ENCODE data around the gene NWD2. TPM values are rescaled to one million over a fixed set of nuclear protein-coding genes. Genes with fewer than 3 reads are reported as not detected.

The NWD2 gene
- polyA plus RNA-seq, 2 of the 4 experiments (the other 2 are of a cell fraction): not detected

GRCh38 chr4:37475087-37475486, 230.5 kb downstream of the NWD2 start (continued):
- TF ChIP-seq ZSCAN20 (CRISPR knock-in tag; IDR thresholded peaks at IDR 0.05) (no peak), RARB (CRISPR knock-in tag; IDR thresholded peaks at IDR 0.05) (no peak), HMGXB4 (CRISPR knock-in tag; IDR thresholded peaks at IDR 0.05; ENCODE audit: borderline replicate concordance) (no peak), MAX (IDR thresholded peaks at IDR 0.05) (no peak)

- WGBS (ENCODE audit: missing lambda C conversion rate): 0% methylated on average over 1 of the region's 1 CpG
- no peak overlapping the region for H3K27ac ChIP-seq
- CTCF ChIA-PET: no interaction called here
- POLR2A ChIA-PET: no interaction called here
- TF ChIP-seq SREBF2 (IDR thresholded peaks at IDR 0.05) (no peak), NR3C1 (IDR thresholded peaks at IDR 0.05) (no peak), FOSL2 (IDR thresholded peaks at IDR 0.05) (no peak), FOSL2 (CRISPR knock-in tag; IDR thresholded peaks at IDR 0.05) (no peak), HES2 (IDR thresholded peaks at IDR 0.05) (no peak), TFCP2L1 (CRISPR knock-in tag; IDR thresholded peaks at IDR 0.05) (no peak), RARB (CRISPR knock-in tag; IDR thresholded peaks at IDR 0.05) (no peak), TP53 (CRISPR knock-in tag; IDR thresholded peaks at IDR 0.05) (no peak), RAD21 (conservative IDR thresholded peaks at IDR 0.05 in 1 of 2, IDR thresholded peaks at IDR 0.05 in 1 of 2) (no peak), EP300 (IDR thresholded peaks at IDR 0.05) (no peak), BHLHE40 (IDR thresholded peaks at IDR 0.05; ENCODE audit: low read depth, low read length) (no peak), FOSB (CRISPR knock-in tag; IDR thresholded peaks at IDR 0.05) (no peak)
- H3K4me1 ChIP-seq: no peaks in the 10 kb centered on the region
- FAIRE-seq (no peak), ATAC-seq (no peak), DNase-seq (ENCODE audit: low read depth in 1 of 2, low spot score in 1 of 2) (no peak)
- H3K9me3 ChIP-seq: no peaks in the 10 kb centered on the region; the same call in 2 of the 3 replicates
- H3K4me3 ChIP-seq: no peak overlapping the region
- no peak overlapping the region for H3K4me2 ChIP-seq
Measured at GRCh38 chr4:37475776-37476175, 231.2 kb downstream of the NWD2 start.

GRCh38 chr4:37476256-37476655, 231.7 kb downstream of the NWD2 start:
- ChIA-PET CTCF (no interaction called here), POLR2A (no interaction called here)
- no peak overlapping the region for H3K4me2 ChIP-seq
- H3K27ac ChIP-seq: no peak overlapping the region
- no peak for TF ChIP-seq HMGXB4 (CRISPR knock-in tag; IDR thresholded peaks at IDR 0.05; ENCODE audit: borderline replicate concordance)
- TF ChIP-seq SREBF2 (IDR thresholded peaks at IDR 0.05): no peak
- TF ChIP-seq ELK1 (IDR thresholded peaks at IDR 0.05; ENCODE audit: low read depth, low read length): no peak
- no peak for TF ChIP-seq GATA3 (IDR thresholded peaks at IDR 0.05; ENCODE audit: borderline replicate concordance)
- TF ChIP-seq POLR2A (IDR thresholded peaks at IDR 0.05; ENCODE audit: low read length): no peak
- no peak for TF ChIP-seq MAFK (IDR thresholded peaks at IDR 0.05; ENCODE audit: partially characterized antibody)
- no peak for TF ChIP-seq RARB (CRISPR knock-in tag; IDR thresholded peaks at IDR 0.05)
- FAIRE-seq: no peak
- ATAC-seq: no peak
- no peaks in the 10 kb centered on the region; the same call in 2 of the 3 replicates for H3K9me3 ChIP-seq
- DNase-seq (ENCODE audit: low read depth in 1 of 2, low spot score in 1 of 2): no peak
- no peak overlapping the region for H3K4me3 ChIP-seq
- H3K4me1 ChIP-seq: no peaks in the 10 kb centered on the region

Data from A549 (cell line).